Smooth muscle cell (in vitro differentiated cells): Measurements from ENCODE around the gene HOXB13. TPM values are rescaled to one million over a fixed set of nuclear protein-coding genes. Genes with fewer than 3 reads are reported as not detected.

ENCODE experiments used
- DNase-seq: peaks from one replicate; lab custom pipeline; 2025; ENCODE audit not compliant: unreplicated experiment; lab: John Stamatoyannopoulos, UW
- H2AFZ ChIP-seq: fragments of 200-600 bp; sonication (generic); 2 replicates; pipeline ENCODE4 v1.6.0; 2016; ENCODE audit warnings: antibody characterized with exemption, low read depth, mild to moderate bottlenecking
- H3F3A ChIP-seq: fragments of 200-600 bp; sonication (generic); 2 replicates; pipeline ENCODE4 v1.6.0; 2017; ENCODE audit warnings: antibody characterized with exemption, low read depth
- H3K27ac ChIP-seq: fragments of 200-600 bp; sonication (generic); 2 replicates; pipeline ENCODE4 v1.5.1; 2016; ENCODE audit warnings: low read depth, mild to moderate bottlenecking
- H3K27me3 ChIP-seq: fragments of 200-600 bp; sonication (generic); 2 replicates; pipeline ENCODE4 v1.6.1; 2016; ENCODE audit warnings: low read depth, mild to moderate bottlenecking
- H3K36me3 ChIP-seq: fragments of 200-600 bp; sonication (generic); 2 replicates; pipeline ENCODE4 v1.5.1; 2016; ENCODE audit warnings: low read depth
- H3K4me1 ChIP-seq: fragments of 200-600 bp; sonication (generic); 2 replicates; pipeline ENCODE4 v1.5.1; 2016; ENCODE audit warnings: low read depth
- H3K4me2 ChIP-seq: fragments of 200-600 bp; sonication (generic); 2 replicates; pipeline ENCODE4 v1.6.0; 2016; ENCODE audit warnings: mild to moderate bottlenecking
- H3K4me3 ChIP-seq: fragments of 200-600 bp; sonication (generic); 2 replicates; pipeline ENCODE4 v1.5.1; 2016; ENCODE audit warnings: mild to moderate bottlenecking
- H3K79me2 ChIP-seq: fragments of 200-600 bp; sonication (generic); 2 replicates; pipeline ENCODE4 v1.6.0; 2016; ENCODE audit warnings: low read depth, mild to moderate bottlenecking
- H3K9ac ChIP-seq: fragments of 200-600 bp; sonication (generic); 2 replicates; pipeline ENCODE4 v1.6.0; 2016; ENCODE audit warnings: low read depth
- H3K9me3 ChIP-seq: fragments of 200-600 bp; sonication (generic); replicated peaks from 2 replicates; pipeline ENCODE4 v1.5.1; 2016; ENCODE audit warnings: low read depth
- H4K20me1 ChIP-seq: fragments of 200-600 bp; sonication (generic); 2 replicates; pipeline ENCODE4 v1.6.0; 2016; ENCODE audit warnings: low read depth
- WGBS: methylation state at CpG from one replicate; pipeline ENCODE4 v1.1.7; 2016; ENCODE audit warnings: low lambda C conversion rate; 5-methylcytosine and 5-hydroxymethylcytosine counted together
- microRNA counts: library from miRNA; unstranded; fragments of <30 nt; microRNA quantifications from one replicate; lab custom pipeline; 2016
- microRNA-seq: library from miRNA; unstranded; fragments of <30 nt; microRNA quantifications from one replicate; pipeline ENCODE4, GENCODE V29; 2016; ENCODE audit warnings: borderline number of aligned reads
- polyA plus RNA-seq: library from polyadenylated mRNA; unstranded; fragments of >200 nt; fragmentation: Nextera tagmentation; extraction: Ambion mirVana; gene quantifications from 2 replicates; pipeline ENCODE4 v1.2.1, GENCODE V29; 2016
- small RNA-seq: library from RNA; depleted of rRNA; stranded (forward); fragments of <200 nt; gene quantifications from one replicate; pipeline ENCODE3, GENCODE V24; 2014
- total RNA-seq: library from RNA; depleted of rRNA; stranded (reverse); fragments of >200 nt; gene quantifications from 2 replicates; pipeline ENCODE4 v1.2.3, GENCODE V29; 2014
- TF ChIP-seq, protein P1 (sequence below): fragments of 200-600 bp; sonication (generic); IDR thresholded peaks from 2 replicates; pipeline ENCODE4 v1.5.1; 2017; ENCODE audit warnings: borderline replicate concordance, mild to moderate bottlenecking, antibody characterized with exemption; ENCODE audit not compliant: insufficient read depth, poor library complexity, severe bottlenecking

The HOXB13 gene
- total and polyA plus RNA-seq, 2 experiments from 2014 or later = 4.8 to 5.4 TPM

DNA sequence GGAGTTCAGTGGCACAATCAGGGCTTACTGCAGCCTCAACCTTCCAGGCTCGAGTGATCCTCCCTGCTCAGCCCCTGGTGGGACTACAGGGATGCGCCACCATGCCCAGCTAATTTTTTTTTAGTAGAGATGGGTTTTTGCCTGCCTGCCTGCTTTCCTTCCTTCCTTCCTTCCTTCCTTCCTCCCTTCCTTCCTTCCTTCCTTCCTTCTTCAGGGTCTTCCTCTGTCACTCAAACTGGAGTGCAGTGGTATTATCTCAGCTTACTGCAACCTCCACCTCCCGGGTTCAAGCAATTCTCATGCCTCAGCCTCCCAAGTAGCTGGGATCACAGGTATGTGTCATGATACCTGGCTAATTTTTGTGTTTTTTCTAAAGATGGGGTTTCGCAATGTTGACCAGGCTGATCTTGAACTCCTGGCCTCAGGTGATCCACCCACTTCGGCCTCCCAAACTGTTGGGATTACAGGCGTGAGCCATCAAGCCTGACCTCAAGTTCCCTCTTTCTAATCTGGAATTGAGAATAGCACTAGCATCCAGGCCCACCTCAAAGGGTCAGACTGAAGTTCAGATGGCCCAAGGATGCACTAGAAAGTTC, 51.5 kb downstream of the HOXB13 start:
- WGBS = 93% methylated on average over 6 of the region's 6 CpGs
- no peak overlapping the region for H3K9ac ChIP-seq
- no peaks in the 10 kb centered on the region for H3K4me1 ChIP-seq
- no peak overlapping the region for H3K27ac ChIP-seq
- H3K79me2 ChIP-seq = no peaks in the 10 kb centered on the region
- no peak overlapping the region for H3K4me3 ChIP-seq
- H4K20me1 ChIP-seq = peaks cover 11% of the 10 kb centered on the region
- no peak overlapping the region for H2AFZ ChIP-seq
- H3K9me3 ChIP-seq = no peaks in the 10 kb centered on the region
- H3K27me3 ChIP-seq = no peaks in the 10 kb centered on the region
- H3K4me2 ChIP-seq = no peak overlapping the region
- H3K36me3 ChIP-seq = no peaks in the 10 kb centered on the region
- no peak for DNase-seq
- no peaks in the 10 kb centered on the region for H3F3A ChIP-seq
- TF ChIP-seq, protein P1, sequence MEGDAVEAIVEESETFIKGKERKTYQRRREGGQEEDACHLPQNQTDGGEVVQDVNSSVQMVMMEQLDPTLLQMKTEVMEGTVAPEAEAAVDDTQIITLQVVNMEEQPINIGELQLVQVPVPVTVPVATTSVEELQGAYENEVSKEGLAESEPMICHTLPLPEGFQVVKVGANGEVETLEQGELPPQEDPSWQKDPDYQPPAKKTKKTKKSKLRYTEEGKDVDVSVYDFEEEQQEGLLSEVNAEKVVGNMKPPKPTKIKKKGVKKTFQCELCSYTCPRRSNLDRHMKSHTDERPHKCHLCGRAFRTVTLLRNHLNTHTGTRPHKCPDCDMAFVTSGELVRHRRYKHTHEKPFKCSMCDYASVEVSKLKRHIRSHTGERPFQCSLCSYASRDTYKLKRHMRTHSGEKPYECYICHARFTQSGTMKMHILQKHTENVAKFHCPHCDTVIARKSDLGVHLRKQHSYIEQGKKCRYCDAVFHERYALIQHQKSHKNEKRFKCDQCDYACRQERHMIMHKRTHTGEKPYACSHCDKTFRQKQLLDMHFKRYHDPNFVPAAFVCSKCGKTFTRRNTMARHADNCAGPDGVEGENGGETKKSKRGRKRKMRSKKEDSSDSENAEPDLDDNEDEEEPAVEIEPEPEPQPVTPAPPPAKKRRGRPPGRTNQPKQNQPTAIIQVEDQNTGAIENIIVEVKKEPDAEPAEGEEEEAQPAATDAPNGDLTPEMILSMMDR = no peak

MicroRNAs within 50 kb of the gene (microRNA counts, 767-probe panel; counts per million panel counts)
- 183 counts per million for microRNA hsa-miR-3185 (lab: Ali Mortazavi, UCI)

Small RNA genes within 50 kb of the gene (microRNA-seq; reads per million reads assigned to microRNA genes)
- gene MIR3185 = not detected

Small RNA genes within 50 kb of the gene (small RNA-seq; reads per million reads assigned to genes)
- not detected for gene AC091179.2
- not detected for gene COX6B1P2
- gene MIR3185 = not detected
- not detected for gene RF02132
- not detected for gene RF02133
- gene RN7SL125P = not detected

Other genes starting within 250 kb of the HOXB13 start
- gene HOXB1, start 197.7 kb downstream of the HOXB13 start, total RNA-seq = not detected in 2 replicates
- gene HOXB1, start 197.7 kb downstream of the HOXB13 start, polyA plus RNA-seq = not detected in 2 replicates
- gene HOXB2, start 183.6 kb downstream of the HOXB13 start, total RNA-seq = 16.9 and 40.4 TPM in 2 replicates
- 26.5 and 35.6 TPM in 2 replicates for gene HOXB2, start 183.6 kb downstream of the HOXB13 start, polyA plus RNA-seq
- gene HOXB4, start 150.4 kb downstream of the HOXB13 start, total RNA-seq = 0.72 and 2.6 TPM in 2 replicates
- gene HOXB4, start 150.4 kb downstream of the HOXB13 start, polyA plus RNA-seq = 0.96 and 1.0 TPM in 2 replicates
- gene HOXB3, start 138.5 kb downstream of the HOXB13 start, total RNA-seq = 5.1 and 9.1 TPM in 2 replicates
- gene HOXB3, start 138.5 kb downstream of the HOXB13 start, polyA plus RNA-seq = 2.8 and 4.4 TPM in 2 replicates
- gene HOXB5, start 135.0 kb downstream of the HOXB13 start, total RNA-seq = 0.49 and 0.94 TPM in 2 replicates
- 1.4 and 1.8 TPM in 2 replicates for gene HOXB5, start 135.0 kb downstream of the HOXB13 start, polyA plus RNA-seq
- gene HOXB6, start 123.8 kb downstream of the HOXB13 start, total RNA-seq = 6.3 and 7.2 TPM in 2 replicates
- gene HOXB6, start 123.8 kb downstream of the HOXB13 start, polyA plus RNA-seq = 9.3 and 10.3 TPM in 2 replicates
- 13.7 and 16.1 TPM in 2 replicates for gene HOXB7, start 117.7 kb downstream of the HOXB13 start, total RNA-seq
- 29.7 and 33.4 TPM in 2 replicates for gene HOXB7, start 117.7 kb downstream of the HOXB13 start, polyA plus RNA-seq
- gene HOXB8, start 113.5 kb downstream of the HOXB13 start, total RNA-seq = 2.0 and 3.8 TPM in 2 replicates
- 0.15 and 0.94 TPM in 2 replicates for gene HOXB8, start 113.5 kb downstream of the HOXB13 start, polyA plus RNA-seq
- gene HOXB9, start 102.4 kb downstream of the HOXB13 start, total RNA-seq = 24.3 and 25.8 TPM in 2 replicates
- 6.9 and 13.8 TPM in 2 replicates for gene HOXB9, start 102.4 kb downstream of the HOXB13 start, polyA plus RNA-seq
- not detected in 2 replicates for gene PRAC1, start 6.2 kb downstream of the HOXB13 start, total RNA-seq
- 2.4 and 6.5 TPM in 2 replicates for gene PRAC1, start 6.2 kb downstream of the HOXB13 start, polyA plus RNA-seq
- 3.5 and 8.4 TPM in 2 replicates for gene PRAC2, start 5.6 kb downstream of the HOXB13 start, total RNA-seq
- 6.8 and 7.8 TPM in 2 replicates for gene PRAC2, start 5.6 kb downstream of the HOXB13 start, polyA plus RNA-seq
- 0.27 TPM in 1 of 2 replicates, not detected in the other for gene TTLL6, start 88.5 kb upstream of the HOXB13 start, total RNA-seq
- gene TTLL6, start 88.5 kb upstream of the HOXB13 start, polyA plus RNA-seq = 0.41 TPM in 1 of 2 replicates, not detected in the other
- 37.8 and 52.5 TPM in 2 replicates for gene CALCOCO2, start 102.3 kb upstream of the HOXB13 start, total RNA-seq
- 50.6 and 55.7 TPM in 2 replicates for gene CALCOCO2, start 102.3 kb upstream of the HOXB13 start, polyA plus RNA-seq
- gene ATP5MC1, start 164.0 kb upstream of the HOXB13 start, total RNA-seq = 119 and 131 TPM in 2 replicates
- 229 and 232 TPM in 2 replicates for gene ATP5MC1, start 164.0 kb upstream of the HOXB13 start, polyA plus RNA-seq
- gene UBE2Z, start 179.7 kb upstream of the HOXB13 start, total RNA-seq = 67.5 and 82.5 TPM in 2 replicates
- gene UBE2Z, start 179.7 kb upstream of the HOXB13 start, polyA plus RNA-seq = 73.2 and 74.3 TPM in 2 replicates
- gene SNF8, start 216.1 kb upstream of the HOXB13 start, total RNA-seq = 69.0 and 69.6 TPM in 2 replicates
- gene SNF8, start 216.1 kb upstream of the HOXB13 start, polyA plus RNA-seq = 260 and 263 TPM in 2 replicates
- gene GIP, start 239.8 kb upstream of the HOXB13 start, total RNA-seq = not detected in 2 replicates
- 1.6 and 1.9 TPM in 2 replicates for gene GIP, start 239.8 kb upstream of the HOXB13 start, polyA plus RNA-seq